Measurements from ENCODE around the gene OTUD3.
"Not testable (repeated sequence)": the region's sequence is repeated elsewhere in the genome, so short reads cannot be mapped to it uniquely, and the experiment has no call there.

Gene OTUD3

DNA sequence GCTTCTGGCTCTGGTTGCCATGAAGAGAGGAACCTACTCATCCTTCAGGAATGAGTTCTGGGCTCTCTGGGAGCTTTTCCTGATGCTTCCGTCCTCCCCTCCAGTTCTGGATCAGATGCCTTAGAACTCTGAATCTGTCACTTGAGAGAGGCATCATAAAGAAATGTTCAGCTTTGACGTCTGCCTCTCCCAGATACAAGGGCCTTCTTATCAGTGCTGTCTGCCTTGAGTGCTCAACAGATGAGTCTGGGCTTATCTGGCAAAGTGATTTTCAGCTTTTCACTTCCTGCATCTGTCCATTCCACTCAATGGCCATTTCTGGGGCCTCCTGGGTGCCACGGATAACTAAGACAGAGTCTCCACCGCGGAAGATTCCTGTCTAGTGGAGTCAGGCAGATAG is 12.3 kb upstream of the OTUD3 start:
- no peak for DNase-seq

DNA sequence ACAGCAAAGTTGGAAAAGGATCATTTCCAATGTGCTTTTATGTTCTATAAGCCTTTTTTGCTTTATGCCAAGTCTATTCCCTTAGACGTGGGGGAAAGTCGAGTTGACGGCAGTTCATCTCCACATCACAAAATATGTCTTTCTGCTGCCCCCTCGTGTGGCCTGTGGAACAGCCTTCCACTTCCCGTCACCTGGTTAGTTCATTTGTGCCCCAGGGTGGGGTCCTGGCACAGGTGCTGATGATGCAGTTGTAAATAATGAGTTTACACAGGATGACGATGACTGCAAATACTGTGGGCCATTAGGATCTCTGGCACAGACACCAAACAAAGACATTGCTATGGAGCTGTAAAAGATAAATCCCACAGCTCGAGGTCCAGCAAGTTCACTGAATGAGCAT is 10.0 kb upstream of the OTUD3 start:
- no peak for DNase-seq

DNA sequence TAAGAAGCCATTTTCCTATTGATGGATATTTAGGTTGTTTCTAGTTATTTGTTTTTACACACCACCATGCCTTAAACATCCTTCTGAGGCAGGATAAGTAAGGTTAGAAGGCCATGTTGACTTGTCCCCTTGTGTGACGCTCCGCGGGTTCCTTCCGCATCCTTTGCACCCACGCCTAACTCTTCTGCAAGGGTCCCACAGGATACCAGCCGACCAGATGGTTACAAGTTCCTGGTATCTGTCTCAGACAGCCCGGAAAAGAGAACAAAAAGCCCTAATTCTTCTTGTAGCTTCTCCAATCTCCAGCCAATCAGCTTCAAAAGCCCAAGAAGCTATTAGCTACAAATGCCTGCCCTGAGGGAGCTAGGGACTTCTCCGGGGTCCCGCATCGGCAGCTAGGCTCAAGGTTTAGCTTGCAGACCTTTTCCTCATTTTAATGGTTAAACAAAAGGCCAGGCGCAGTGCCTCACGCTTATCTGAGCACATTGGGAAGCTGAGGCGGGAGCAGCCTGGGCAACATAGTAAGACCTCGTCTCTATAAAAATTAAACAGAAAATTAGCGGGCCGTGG is 4.9 kb upstream of the OTUD3 start:
- DNase-seq: no peak

DNA sequence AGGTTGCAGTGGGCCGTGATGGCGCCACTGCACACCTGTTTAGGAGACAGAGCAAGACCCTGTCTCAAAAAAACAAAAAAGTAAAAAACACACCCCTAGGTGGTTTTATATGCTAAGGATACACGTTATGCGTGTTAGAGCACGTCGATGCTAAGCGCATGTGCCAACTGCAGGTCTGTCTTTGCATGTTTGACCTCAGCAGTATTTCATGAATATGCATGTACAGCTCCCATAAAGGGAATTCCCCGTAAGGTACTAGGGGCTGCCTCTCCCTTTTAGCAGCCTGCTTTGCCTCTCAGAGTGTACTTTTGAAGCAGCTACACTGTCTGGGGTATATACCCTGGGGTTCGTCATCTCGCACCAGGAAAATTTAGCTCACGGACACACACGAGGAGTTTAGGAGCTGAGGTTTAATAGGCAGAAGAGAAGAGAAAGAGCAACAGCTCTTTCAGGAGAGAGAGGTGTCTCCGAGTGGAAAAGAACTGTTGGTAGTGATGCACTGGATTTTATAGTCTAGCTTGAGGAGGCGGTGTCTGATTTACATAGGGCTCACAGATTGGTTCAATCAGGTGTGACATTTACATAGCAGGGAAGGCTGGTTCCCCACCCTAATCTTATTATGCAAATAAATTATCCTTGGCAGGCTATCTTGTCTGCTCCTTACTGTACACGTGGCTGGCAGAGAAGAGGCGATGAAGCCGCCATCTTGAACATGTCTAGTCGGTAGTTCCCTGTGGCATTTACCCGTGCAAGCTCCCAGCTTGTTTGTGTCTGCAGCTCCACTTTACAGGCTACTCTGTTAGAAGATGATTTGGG is 4.2 kb upstream of the OTUD3 start:
- DNase-seq: no peak

DNA sequence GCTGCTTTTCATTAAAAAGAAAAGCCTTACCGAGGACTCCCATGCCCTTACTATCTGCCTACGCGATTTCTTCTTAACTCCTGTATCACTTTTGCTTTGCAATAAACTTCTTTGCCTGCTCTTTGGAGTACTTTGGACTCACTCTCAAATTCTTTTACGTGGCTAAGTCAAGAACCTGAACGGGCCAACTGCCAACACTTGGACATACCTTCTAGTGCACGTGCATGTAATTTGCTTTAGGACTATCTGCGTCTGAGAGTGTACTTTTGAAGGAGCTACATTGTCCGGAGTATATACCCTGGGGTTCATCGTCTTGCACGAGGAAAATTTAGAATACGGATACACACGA is 3.6 kb upstream of the OTUD3 start:
- DNase-seq: no peak

DNA sequence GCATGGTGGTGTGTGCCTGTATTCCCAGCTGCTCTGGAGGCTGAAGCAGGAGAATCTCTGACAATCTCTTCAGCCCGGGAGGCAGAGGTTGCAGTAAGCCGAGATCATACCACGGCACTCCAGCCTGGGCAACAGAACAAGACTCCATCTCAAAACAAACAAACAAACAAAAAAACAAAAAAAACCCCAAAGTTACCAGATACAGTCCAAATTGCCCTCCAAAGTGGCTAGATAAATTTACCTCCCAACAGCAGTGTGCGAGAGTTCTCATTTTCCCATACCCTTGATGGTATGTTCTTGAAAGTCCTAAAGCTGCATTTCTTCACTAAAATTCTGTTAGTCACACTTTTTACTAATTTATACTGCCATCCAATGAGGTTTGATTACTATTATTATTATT is 3.0 kb upstream of the OTUD3 start:
- DNase-seq: no peak

DNA sequence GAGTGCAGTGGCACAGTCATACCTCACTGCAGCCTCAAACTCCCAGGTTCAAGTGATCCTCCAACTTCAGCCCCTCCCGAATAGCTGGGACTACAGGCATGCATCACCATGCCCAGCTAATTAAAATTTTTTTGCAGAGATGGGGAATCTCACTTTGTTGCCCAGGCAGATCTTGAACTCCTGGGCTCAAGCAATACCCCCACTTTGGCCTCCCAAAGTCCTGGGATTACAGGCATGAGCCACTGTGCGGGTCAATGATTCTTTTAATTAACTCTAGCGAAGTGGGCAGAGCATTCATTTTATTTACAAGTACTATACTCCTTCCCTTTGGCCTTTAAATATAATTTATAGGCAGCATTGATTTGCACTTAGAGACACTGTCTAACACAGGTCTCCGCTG is 2.5 kb upstream of the OTUD3 start:
- no peak for DNase-seq

DNA sequence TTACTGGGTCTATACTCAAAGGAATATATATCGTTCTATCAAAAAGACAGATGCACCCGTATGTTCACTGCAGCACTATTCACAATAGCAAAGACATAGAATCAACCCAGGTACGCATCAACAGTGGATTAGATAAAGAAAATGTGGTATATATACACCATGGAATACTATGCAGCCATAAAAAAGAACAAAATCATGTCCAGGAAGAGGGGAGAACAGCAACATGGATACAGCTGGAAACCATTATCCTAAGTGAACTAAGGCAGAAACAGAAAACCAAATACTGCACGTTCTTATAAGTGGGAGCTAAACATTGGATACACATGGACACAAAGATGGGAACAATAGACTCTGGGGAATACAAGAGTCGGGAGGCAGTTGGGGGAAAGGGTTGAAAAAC is 1.4 kb upstream of the OTUD3 start:
- not testable (repeated sequence) for DNase-seq

DNA sequence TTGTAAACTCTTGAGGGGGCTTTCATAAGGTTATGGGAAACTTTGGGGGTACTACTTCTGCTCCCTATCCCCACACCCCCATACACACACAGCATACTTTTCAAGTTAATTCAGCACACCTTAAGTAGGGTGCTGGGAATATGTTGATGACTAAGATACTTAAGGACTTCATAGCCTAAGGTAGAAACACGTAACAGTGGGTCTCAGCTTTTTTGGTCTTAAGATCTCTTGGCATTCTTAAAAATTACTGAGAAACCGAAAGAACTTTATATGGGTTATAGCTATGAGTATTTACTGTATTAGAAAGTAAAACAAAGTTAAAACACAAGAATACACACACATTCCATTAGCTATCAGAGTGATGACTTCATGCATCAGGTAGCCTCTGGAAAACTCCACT is 2.1 kb downstream of the OTUD3 start:
- no peak for DNase-seq

DNA sequence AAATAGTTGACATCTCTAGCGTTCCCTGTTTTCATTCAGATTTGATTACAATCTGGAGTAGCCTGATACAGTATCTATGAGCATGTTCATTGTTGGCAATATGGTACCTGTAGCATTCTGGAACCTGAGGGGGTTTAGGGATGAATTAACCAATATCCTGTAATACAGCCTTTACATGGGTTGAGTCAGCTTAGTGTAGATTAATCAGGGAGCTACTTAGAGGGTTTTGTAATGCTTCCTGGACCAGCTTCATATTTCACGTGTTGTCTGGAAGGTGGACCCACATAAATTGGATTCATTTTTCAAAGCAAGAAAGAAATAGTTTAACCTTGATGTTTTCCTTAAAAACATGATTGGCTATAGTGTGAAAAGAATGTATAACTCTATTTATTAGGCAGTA is 3.6 kb downstream of the OTUD3 start:
- no peak for DNase-seq

DNA sequence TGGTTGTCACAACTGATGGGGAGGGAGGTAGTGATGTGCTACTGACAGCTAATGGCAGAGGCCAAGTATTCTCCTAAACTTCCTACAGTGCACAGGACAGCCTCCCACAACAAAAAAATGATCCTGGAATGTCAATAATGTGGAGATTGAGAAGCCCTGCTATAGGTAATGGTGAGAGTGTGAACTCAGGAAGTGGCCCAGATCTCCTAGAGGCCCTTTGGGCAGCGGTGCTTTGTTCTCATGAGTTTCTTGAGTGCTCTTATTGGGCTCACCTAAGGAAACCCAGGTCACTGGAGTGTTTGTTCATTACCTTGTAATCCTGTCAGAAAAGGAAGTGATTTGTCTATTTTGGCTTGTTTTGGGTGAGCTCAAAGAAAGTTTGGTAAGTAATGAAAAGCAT is 5.9 kb downstream of the OTUD3 start:
- no peak for DNase-seq

DNA sequence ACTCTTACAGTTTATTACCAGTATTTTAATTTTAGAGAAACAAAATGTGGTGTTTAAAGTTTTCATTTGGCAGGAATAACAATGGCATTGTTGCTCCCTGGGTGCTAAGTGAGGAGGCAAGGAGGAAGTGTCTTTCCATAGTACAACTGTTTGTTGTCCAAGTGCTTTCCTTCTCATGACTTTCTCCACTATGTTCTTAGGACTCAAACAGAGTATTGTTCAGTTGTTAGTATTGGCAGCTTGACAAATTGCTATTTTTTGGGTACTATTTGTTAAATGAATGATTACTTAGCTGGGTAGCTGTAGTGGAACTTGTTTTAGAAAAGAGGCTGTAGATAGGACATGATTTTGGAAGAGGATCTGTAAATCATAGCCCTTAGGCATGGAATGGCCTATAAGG is 7.5 kb downstream of the OTUD3 start:
- no peak for DNase-seq

DNA sequence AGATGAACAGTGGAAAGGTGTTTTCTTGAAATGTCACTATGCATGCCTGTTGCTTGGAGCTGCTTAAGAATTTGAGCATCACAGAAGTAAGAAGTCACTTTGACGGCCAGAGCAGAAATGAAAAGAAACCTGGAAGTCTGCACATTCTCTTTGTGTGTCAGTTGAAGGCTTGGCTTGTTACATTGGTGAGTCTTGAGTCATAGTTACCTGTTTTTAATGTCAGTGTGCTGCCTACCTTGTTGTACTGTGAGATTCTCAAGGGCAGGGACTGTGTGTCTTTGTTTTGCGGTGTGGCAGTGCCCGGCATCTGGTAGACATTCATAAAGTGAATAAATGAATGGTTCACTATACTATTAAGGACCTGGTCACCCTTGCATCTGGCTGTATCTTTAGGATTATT is 9.9 kb downstream of the OTUD3 start:
- no peak for DNase-seq

DNA sequence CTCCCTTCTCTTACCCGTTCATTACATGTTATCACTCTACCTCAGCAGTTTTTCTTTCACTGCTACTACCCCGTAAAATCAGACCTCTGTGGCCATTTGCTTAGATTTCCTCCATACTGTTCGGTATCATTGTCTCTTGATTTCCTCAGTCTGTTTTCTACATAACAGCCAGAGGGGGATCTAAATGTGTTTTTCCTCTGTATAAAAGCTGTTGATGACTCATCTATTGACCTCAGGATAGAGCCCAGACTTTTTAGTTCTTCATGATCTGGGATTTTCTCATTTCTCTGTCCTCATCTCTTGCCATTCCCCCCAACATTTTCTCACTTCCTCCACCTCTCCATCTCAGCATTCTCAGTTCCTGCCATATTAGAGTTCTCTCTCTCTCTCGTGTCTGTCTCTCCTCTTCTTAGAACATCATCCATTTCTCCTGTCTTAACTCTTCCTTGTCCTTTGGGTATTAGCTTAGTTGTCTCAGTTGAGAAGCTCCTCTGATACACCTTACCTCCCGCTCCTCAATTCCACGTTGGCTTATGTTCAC is 10.5 kb downstream of the OTUD3 start:
- DNase-seq: no peak

DNA sequence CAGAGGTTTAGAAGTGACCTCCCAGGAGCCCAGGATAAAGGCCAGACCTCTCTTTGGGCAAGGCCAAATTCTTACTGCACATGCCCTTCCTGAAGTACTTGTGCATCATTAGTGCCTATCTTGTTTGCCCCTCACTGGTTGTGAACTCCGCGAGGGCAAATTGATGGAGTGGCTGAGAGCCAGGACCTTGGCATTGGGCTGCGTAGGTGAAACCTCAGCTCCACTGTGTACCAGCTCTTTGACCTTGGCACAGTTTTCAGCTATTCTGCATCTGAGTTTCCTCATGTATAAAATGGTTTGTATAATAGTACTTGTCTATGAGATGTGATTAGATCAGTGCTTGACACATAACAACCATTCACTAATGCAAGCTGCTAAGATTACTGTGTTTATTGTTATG is 11.5 kb downstream of the OTUD3 start:
- DNase-seq: no peak

DNA sequence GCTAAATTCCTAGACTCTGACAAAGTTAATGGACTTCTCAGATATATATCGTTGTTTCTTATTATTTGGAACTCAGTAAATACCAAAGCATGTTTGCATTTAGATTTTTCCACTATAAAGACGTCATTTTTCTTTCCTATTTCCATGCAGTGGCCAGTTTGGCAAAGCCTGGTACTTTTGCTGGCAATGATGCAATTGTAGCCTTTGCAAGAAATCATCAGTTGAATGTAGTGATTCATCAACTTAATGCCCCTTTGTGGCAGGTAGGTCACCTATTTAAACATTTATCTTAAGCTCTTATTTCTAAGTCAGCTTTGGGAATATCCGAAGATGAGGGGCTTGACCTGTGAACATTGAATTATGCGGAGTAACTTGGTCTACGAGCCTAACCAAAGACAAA is 12.0 kb downstream of the OTUD3 start:
- no peak for DNase-seq

DNA sequence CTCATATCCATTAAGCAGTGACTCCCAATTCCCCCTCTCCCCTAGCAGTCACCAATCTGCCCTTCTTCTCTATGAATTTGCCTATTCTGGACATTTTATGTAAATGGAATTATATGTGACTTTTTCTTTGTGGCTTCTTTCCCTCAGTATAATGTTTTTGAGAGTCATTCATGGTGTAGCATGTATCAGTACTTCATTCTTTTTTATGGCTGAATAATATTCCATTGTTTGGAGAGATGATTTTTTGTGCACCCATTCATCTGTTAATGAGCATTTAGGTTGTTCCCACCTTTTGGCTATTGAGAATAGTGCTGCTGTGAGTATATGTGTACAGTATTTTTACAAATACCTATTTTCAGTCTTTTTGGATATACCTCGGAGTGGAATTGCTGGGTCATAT is 19.5 kb downstream of the OTUD3 start:
- no peak for DNase-seq

DNA sequence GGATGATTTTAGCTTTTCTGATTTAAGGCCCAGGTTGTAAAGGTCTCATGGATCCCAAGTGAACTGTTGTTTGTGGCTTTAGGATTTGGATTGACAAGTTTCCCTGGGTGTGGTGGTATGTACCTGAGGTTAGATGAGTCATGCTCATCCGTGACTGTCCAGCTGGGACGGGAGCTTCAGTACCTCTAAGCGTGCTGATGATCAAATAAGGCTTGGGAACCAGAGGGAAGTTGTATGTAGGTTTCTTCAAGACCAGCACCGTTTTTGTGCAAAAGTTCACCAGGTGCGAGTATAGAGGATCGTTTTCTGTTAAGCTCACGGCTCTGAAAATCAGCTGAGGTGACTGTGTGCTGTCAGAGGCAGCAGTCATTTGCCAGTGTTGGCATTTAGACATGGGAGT is 21.4 kb downstream of the OTUD3 start:
- DNase-seq: no peak

DNA sequence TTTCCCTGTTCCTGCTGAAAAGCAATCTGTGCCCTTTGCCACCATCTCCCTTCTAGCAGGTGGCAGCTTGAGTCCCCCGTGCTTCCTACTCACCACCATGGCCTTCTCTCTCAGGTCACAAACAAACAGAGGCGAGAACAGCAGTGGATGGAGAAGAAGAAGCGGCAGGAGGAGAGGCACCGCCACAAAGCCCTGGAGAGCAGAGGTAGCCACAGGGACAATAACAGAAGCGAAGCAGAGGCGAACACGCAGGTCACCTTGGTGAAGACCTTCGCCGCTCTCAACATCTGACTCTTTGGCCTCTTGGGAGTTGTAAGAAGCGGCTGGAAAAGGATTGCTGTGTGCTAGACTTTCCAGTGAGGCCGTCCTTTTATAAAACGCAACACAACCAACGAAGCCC is 25.3 kb downstream of the OTUD3 start:
- no peak for DNase-seq

DNA sequence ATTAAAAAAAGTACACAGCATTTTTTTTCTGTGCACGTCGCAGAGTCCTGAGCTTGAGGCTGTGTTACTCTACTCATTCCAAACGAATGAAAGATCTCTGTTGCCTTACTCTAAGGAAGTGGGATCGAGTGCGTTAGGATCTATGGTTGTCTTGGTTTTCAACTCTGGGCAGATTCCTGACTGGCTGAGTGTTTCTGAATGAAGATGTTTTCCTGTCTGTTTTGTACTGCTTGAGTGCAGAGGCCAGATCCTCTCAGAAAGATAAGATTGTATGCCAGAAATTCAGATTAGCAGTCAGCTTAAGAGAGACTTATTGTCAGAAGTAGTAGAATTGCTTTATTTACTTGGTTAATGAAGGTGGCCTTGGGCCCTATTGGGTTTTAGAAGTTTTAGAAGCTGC is 27.2 kb downstream of the OTUD3 start:
- DNase-seq: no peak

DNA sequence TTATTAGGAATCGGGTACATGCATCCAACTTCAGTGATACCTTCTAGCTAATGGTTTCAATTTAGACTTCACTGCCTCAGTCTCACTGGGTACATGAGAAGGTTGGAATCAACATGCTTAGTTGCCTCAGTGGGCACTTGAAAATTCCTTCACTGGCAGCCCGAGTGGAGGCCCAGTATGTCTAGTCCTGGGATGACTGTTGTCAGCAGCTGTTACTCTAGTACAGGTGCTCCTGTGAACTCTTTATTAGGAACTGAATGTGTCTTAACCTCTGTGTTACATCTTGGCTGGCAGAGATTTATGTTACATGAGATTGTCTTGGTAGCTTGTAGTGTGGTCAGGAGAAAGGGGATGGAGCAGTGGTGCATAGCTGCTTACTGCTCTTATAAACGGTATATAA is 27.8 kb downstream of the OTUD3 start:
- DNase-seq: no peak

DNA sequence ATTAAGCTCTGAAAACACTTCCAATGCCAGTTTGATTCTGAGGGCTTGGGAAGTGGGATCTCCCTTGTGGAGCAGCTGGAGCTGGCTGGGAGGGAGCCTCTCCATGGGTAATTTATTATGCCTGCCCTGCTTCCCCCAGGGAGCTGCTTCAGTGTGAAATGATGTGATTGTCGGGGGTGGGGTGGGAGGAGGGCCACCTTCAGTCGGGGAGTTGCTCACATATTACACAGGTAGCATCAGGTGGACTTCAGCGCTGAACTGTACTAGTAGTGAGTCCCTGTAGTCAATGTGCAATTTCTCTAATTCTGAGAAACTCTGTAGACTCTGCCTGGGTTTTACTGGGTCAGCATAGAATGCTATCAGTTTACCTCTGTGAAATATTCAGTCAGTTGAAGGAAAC is 28.5 kb downstream of the OTUD3 start:
- no peak for DNase-seq

DNA sequence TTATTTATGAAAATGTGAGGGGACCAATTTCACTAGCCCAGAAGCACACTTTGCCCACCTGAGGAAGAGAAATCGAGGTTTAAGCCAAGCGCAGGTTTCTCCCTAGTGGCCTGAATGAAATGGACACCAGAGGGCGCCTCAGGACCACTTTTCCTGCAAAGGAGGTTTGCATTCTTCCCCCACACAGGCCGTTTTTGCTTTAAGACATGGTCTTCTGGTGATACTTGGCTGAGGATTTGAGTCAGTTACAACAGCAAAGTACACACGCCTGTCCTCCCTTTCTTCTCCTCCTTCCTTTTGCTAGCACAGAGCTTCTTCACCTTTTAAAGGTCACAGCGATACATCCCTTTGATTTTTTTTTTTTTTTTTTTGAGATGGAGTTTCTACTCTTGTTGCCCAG is 35.9 kb downstream of the OTUD3 start:
- peak; percentile 65 for DNase-seq

DNA sequence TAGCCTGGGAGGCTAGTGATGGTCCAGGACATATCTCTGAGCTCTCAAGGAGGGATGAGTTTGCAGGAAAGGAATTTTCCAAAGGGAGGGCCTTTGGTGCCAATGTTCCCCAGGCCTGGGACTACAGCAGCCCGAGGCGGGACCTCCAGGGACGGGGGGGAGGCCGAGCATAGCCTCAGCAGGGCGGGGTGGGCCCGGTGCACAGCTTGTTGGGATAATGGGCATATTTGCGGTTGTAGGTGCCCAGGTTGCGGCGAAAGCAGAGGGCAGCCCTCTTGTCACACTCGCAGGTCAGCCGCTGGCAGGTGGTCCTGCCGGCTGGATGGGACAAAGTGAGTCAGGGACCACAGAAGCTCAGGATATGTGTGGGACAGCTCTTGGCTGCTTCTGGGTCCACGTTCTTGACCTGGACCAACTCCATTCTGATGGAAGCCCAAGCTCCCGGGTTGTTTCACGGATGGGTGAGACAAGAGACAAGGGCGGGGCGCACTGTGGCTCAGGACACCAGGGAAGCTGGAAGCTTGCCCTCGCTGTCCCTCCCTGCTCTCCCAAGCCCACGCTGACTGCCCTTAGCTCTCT is 38.0 kb downstream of the OTUD3 start:
- DNase-seq: no peak

DNA sequence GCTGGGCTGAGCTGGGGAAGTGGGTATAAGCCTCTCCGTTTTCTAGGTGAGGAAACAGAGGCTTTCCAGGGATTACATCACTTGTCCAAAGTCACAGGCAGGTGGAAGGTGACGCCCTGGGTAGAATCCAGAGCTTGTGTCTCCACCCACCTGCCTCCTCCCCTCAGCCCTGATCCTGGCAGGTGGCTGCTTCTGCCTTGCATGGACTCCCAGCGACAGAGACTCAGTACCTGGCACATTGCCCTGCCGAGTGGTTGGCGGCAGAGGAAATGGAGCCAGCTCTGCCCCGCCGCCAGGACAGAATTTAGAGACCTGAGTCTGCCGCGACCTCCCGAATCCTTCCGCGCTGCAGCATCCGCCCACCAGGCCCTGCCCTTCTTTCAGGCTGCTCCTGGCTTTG is 39.1 kb downstream of the OTUD3 start:
- no peak for DNase-seq

Measured in CD4-positive, alpha-beta T cell treated with Interferon gamma for 1 hour (primary cell).